ENCODE data around the gene RUVBL2. TPM values are rescaled to one million over a fixed set of nuclear protein-coding genes. Genes with fewer than 3 reads are reported as not detected.
"Not testable (repeated sequence)": the region's sequence is repeated elsewhere in the genome, so short reads cannot be mapped to it uniquely, and the experiment has no call there.

RUVBL2 gene
- polyA plus RNA-seq, 1 donor: 80.2 TPM

DNA sequence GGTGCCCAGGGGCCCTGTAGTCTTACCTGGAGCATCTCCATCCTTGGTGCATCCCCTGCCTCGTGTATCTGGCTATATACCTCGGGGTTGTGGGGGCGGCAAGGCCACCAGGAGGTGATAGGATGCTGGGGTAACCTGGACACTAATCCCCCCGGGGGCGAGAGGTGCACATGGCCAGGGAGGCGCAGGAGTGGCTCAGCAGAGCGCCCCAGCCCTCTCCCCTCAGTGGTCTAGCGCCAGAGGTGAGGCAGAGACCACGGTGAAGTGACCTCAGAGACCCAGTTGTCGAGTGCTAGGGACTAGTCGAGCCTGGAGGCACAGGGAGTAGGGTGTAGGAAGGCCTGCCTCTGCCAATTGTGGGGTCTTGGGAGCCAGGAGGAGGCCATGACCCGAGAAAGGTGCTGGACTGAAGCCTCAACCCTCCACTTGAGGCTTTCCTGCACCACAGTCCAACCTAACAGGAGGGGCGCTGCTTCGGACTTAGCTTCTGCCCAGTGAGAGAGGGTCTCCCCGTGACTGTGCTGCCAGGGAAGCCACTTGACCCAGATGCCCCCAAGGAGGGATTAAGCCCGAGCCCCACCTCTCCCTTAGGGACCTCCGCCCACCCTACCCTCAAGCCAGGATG lies 23.5 kb downstream of the RUVBL2 start, which contains the start of gene LHB:
LHB (minus strand) TSS at position 51 of the 625 bp plus-strand sequence; CDS start at position 41, 10 bp downstream.
- no peak for DNase-seq

DNA sequence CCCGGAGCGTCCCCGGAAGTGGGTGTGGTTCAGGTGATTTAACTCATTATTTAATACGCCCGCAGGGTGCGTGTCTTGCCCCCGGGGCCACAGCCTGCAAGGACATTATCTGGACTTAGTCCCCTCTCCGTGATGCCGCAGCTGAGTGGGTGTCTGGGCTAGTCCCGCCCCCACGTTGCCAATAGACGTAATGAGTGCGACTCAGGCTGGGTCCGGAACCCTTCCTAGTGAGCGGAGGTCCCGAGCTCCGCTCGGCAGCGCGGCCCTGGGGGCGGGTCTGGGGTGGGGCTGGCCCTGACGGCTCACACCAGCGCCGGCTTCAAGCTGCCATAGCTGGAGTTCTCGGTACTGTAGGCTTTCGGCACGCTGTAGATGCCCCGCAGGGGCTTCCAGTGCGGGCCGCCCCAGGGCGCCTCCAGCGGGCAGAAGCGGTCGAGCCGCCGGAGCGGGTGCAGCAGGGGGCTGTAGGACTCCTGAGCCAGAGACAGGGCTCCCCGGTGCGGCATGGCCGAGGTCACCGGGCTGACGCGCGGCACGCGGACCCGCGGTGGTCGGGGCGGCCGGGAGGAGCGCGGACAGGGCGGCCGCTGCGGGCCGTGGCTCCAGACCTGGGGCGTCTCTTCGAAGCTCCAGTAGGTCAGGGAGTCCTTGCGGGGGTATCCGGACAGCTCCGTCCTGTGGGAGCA lies 24.1 kb downstream of the RUVBL2 start:
- DNase-seq: no peak

DNA sequence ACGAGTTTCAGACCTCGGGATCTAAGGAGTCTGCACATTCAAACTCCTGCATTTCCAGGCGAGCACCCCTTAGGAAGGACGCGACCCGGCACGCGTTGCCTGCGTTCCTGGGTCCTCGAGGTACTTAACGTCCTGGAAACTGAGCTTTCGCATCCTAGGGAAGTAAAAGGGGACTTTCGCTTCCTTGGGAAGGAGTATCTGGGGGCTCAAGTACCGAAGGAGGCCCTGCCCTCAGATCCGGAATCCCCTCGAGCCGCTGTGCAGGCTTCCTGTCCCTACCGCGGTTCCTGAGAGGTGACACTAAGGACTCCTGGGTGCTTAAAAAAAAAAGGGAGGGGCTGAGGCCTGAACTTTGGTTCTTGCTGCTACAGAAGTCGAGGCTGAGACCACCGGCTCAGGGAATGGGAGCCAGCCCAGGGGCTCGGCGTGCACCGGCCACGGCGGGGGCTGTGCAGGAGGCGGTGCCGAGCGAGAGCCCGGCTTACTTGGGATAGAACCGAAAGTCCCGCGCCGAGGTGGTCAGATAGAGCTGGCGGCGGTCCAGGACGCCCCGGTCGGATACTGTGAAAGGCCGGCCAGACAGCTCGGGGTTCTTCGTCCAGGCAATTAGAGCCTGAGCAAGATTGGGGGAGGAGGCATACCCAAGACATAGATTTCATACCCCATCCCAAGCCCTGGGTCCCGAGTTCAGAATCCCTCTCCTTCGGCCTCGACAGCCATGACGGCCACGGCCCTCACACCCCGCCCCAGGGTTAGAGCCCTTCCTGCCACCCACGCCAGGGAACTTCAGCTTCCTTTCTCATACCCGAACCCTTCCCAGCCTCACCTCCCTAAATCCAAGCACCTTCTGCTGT lies 24.9 kb downstream of the RUVBL2 start:
- not testable (repeated sequence) for DNase-seq

DNA sequence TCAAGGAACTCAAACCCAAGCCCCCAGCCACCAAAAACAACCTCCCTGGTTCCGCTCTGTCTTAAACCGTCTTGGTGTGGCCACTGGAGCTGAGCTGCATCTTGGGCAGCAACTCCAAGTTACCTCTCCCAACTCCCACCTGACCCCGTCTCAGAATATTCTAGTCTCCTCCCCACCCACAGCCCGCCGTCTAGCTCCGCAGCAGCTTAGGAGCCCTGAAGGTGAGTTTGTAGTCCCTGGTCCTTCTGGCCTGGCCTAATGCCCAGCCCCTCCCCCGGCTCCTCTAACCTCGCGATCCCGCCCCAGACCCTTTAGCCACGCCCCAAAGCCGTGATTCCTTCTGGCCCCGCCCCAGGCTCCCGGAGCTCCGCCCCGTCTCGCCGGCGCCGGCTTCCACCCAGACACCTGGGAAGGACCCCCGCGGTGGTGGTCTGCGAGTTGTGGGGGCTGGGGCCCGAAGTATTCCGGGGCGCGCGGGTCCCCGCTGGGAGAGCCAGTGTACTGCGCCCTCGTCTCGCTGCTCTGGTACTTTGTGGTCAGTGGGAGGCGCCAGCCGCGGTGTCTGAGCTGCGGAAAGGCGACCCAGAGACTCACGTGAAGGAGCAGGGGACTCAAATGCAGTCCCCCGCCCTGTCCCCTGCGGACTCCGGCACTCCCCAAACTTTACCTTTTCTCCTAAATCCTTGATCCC lies 25.7 kb downstream of the RUVBL2 start:
- no peak for DNase-seq

DNA sequence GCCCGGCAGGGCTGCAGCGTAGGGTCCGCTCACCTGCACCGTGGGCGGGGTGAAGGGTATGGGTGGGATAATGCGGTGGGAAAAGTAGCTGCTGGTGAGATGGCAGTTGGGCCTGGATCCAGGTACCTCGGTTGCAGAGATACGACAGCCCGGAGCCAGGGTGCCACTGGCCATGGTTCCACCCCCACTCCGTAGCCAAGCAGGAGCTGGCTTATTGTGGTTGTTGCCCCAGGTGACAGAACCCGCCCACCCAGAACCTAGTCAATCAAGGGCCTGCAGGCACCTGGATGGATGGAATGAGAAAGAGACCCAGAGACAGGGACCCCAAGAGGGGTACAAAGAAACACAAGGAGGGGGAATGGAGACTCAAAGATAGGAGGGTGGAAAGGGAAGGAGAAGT lies 26.7 kb downstream of the RUVBL2 start:
- no peak for DNase-seq

DNA sequence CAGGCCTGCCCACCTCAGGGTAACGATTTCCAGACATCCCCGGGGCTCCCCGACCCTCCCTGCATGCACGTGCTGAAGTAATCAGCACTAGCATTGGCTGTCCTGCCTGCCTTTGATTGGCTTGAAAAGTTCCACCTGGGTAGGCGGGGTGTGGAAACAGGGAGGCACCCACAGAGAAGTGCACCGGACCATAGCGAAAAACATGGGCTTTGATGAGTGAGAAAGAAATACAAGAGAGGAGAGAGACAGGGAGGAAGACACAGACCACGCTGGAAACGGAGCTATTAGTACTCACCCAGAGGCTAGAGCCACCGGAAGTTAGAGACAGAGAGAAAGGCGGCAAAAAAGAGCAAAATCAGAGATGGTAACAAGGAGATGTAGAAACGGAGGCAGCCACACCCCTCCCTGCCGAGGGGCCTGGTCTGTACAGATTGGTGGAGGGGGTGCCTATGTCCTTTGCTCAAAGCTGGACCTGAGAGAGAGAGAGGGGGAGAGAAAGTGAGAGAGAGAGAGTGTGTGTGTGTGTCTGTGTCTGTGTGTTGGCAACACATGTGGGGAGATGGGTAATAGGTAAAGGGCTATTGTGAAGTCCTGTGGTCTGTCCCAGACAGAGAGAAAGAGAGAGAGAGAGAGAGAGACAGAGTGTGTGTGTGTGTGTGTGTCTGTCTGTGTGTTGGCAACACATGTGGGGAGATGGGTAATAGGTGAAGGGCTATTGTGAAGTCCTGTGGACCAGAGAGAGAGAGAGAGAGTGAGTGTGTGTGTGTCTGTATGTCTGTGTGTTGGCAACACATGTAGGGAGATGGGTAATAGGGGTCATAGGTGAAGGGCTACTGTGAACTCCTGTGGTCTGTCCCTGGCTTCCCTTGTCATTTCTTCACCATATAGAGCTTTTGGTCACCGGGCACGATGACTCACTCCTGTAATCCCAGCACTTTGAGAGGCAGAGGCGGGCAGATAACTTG lies 27.5 kb downstream of the RUVBL2 start:
- no peak for DNase-seq

DNA sequence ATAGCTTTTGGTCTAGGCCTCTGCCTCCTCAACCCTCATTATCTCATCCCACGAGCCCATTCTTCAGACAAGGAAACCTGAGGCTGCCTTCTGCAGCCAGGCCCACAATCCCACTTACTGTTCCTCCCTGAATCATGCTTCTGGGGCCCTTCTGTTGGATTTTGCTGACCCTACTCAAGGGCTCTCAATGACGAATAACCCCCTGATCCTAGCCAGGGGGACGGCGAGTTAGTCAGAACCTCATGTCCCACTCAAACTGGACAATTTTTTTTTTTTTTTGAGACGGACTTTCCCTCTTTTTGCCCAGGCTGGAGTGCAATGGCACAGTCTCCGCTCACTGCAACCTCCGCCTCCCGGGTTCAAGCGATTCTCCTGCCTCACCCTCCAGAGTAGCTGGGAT lies 28.4 kb downstream of the RUVBL2 start:
- DNase-seq: no peak

DNA sequence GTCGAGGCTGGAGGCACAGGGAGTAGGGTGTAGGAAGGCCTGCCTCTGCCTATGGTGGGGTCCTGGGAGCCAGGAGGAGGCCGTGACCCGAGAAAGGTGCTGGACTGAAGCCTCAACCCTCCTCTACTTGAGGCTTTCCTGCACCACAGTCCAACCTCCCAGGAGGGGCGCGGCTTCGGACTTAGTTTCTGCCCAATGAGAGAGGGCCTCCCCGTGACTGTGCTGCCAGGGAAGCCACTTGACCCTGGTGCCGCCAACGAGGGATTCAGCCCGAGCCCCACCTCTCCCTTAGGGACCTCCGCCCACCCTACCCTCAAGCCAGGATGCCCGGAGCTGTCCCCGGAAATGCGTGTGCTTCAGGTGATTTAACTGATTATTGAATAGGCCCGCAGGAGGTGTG lies 30.5 kb downstream of the RUVBL2 start, which contains the start of gene CGB3:
CGB3 (minus strand) TSS at position 101 of the 400 bp plus-strand sequence. CDS start 362 bp downstream, outside the sequence.
- not testable (repeated sequence) for DNase-seq

DNA sequence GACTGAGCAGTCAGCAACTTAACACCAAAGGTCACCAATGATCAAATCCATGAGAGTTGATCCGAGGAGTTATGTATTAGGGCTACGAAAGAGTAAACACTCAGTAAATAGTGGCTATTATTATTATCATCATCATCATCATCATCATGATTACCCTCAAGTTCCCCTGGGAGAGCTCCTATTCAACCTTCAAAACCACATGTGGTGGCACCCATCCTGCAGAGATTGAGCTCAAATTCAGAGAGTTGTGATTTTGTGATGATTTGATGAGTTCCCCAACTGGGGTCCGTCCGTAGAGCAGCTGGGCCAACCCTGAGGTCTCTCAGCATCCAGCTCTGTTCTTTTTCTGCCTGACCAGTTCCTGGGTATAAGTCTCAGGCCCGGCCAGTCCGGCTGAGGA lies 31.4 kb downstream of the RUVBL2 start:
- DNase-seq: not testable (repeated sequence)

DNA sequence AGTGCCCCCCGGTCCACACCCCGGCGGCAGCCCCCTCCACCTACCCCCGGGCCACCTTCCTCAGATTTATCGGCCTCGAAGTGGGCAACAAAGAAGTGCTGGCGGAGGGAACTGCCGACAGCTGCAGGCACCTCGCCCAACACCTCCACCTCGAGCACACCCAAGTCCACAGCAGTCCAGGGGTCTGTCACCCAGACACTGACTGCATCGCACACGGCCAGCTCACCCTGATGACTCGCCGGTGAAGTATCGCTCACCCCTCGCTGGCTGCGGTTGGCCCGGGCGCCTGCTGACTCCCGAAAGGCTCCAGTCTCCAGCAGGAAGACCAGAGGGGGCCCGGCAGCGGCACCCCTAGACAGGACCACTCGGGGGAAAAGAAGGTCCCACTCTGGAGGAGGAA lies 31.9 kb downstream of the RUVBL2 start:
- DNase-seq: not testable (repeated sequence)

DNA sequence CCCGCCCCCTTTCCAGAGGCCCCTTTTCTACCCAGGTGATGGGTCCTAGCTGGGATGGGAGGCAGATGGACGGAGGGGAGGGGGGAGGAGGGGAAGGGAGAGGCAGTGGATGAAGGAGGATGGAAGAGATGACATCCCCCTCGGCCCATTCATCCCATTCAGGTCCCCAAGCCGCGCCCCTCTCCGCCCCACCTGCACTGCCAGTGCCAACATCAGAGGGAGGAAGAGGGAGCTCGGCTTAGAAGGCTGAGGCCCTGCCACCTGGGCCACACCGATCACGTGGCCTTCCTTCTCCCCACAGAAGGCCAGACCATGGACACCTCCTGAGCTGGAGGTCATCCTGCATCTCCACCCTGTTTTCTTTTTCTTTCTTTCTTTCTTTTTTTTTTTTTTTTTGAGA lies 35.0 kb downstream of the RUVBL2 start:
- not testable (repeated sequence) for DNase-seq

DNA sequence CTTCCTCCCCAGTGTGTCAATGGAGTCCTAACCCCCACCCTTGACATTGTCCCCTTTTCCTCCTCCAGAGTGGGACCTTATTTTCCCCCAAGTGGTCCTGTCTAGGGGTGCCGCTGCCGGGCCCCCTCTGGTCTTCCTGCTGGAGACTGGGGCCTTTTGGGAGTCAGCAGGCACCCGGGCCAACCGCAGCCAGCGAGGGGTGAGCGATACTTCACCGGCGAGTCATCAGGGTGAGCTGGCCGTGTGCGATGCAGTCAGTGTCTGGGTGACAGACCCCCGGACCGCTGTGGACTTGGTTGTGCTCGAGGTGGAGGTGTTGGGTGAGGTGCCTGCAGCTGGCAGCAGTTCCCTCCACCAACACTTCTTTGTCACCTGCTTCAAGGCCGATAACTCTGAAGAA lies 36.1 kb downstream of the RUVBL2 start:
- DNase-seq: not testable (repeated sequence)

DNA sequence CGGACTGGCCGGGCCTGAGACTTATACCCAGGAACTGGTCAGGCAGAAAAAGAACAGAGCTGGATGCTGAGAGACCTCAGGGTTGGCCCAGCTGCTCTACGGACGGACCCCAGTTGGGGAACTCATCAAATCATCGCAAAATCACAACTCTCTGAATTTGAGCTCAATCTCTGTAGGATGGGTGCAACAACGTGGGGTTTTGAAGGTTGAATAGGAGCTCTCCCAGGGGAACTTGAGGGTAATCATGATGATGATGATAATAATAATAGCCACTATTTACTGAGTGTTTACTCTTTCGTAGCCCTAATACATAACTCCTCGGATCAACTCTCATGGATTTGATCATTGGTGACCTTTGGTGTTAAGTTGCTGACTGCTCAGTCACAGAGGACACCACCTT lies 36.6 kb downstream of the RUVBL2 start:
- DNase-seq: not testable (repeated sequence)

DNA sequence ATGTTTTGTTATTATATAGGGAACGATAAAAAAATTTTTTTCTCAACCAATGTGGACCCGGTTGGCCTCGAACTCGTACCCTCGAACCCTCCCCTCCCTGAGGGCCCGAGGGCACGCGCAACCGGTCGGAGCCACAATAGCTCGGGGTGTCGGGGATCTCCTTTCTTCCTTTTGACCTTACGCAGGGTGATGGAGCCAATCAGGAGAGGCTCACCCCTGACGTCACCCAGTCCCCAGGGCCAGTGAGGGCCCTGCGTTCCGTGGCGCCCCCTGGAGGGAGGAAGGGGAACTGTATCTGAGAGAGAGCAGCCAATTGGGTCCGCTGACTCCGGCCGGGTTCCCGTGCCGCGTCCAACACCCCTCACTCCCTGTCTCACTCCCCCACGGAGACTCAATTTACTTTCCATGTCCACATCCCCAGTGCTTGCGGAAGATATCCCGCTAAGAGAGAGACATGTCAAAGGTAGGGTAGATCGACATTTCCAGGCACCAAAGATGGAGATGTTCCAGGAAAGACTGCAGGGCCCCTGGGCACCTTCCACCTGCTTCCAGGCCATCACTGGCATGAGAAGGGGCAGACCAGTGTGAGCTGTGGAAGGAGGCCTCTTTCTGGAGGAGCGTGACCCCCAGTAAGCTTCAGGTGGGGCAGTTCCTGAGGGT lies 38.1 kb downstream of the RUVBL2 start, which contains the start of gene CGB2:
CGB2 (plus strand) TSS at position 249 of the 660 bp plus-strand sequence; CDS start at position 455, 206 bp downstream.
- DNase-seq: not testable (repeated sequence)

DNA sequence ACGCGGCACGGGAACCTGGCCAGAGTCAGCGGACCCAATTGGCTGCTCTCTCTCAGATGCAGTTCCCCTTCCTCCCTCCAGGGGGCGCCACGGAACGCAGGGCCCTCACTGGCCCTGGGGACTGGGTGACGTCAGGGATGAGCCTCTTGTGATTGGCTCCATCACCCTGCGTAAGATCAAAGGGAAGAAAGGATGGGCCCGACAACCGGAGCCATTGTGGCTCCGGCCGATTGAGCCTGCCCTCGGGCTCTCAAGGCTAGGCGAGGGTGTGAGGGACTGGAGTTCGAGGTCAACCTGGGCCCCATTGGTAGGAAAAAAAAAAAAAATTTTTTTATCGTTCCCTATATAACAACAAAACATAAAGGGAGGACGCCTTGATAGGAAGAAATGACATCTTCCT lies 43.1 kb downstream of the RUVBL2 start, which contains the start of gene CGB1:
CGB1 (minus strand) TSS at position 81 of the 400 bp plus-strand sequence. CDS start 184 bp downstream, outside the sequence.
- DNase-seq: not testable (repeated sequence)

DNA sequence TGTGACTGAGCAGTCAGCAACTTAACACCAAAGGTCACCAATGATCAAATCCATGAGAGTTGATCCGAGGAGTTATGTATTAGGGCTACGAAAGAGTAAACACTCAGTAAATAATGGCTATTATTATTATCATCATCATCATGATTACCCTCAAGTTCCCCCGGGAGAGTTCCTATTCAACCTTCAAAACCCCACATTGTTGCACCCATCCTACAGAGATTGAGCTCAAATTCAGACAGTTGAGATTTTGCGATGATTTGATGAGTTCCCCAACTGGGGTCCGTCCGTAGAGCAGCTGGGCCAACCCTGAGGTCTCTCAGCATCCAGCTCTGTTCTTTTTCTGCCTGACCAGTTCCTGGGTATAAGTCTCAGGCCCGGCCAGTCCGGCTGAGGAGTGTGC lies 44.4 kb downstream of the RUVBL2 start:
- not testable (repeated sequence) for DNase-seq

DNA sequence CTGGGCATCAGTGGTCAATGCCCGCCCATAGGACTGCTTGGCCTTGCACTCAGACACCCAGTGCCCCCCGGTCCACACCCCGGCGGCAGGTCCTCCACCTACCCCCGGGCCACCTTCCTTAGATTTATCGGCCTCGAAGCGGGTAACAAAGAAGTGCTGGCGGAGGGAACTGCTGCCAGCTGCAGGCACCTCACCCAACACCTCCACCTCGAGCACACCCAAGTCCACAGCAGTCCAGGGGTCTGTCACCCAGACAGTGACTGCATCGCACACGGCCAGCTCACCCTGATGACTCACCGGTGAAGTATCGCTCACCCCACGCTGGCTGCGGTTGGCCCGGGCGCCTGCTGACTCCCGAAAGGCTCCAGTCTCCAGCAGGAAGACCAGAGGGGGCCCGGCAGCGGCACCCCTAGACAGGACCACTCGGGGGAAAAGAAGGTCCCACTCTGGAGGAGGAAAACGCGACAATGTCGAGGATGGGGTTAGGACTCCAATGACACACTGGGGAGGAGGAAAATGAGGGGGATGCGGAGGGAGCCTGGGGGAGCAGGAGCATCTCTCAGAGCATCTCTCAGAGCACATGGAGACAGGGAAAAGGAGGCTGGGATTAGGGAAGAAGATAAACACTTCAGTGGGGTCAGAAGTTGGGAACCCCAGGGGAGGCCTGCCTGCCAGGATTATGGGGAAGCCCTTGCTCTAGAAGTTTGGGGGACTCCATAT lies 45.0 kb downstream of the RUVBL2 start:
- not testable (repeated sequence) for DNase-seq

DNA sequence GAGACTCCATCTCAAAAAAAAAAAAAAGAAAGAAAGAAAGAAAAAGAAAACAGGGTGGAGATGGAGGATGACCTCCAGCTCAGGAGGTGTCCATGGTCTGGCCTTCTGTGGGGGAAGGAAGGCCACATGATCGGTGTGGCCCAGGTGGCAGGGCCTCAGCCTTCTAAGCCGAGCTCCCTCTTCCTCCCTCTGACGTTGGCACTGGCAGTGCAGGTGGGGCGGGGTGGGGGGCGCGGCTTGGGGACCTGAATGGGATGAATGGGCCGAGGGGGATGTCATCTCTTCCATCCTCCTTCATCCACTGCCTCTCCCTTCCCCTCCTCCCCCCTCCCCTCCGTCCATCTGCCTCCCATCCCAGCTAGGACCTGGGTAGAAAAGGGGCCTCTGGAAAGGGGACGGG lies 46.0 kb downstream of the RUVBL2 start:
- not testable (repeated sequence) for DNase-seq

DNA sequence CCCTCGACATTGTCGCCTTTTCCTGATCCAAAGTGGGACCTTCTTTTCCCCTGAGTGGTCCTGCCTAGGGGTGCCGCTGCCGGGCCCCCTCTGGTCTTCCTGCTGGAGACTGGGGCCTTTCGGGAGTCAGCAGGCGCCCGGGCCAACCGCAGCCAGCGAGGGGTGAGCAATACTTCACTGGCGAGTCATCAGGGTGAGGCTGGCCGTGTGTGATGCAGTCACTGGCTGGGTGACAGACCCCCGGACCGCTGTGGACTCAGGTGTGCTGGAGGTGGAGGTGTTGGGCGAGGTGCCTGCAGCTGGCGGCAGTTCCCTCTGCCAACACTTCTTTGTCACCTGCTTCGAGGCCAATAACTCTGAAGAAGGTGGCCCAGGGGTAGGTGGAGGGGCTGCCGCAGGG lies 48.5 kb downstream of the RUVBL2 start:
- DNase-seq: no peak

Data from left kidney (tissue), 2 donors.